HepG2 (cell line): ENCODE measurements around the gene ZNF582. TPM values are rescaled to one million over a fixed set of nuclear protein-coding genes. Genes with fewer than 3 reads are reported as not detected.

Experiments
- ELF3 ChIP-seq: IDR thresholded peaks from 2 replicates; pipeline ENCODE4 v1.6.1; 2016; ENCODE audit warnings: missing genetic modification reagents, missing compliant biosample characterization
- KLF12 ChIP-seq: sonication (generic); formaldehyde crosslinking; IDR thresholded peaks from 2 replicates; pipeline ENCODE4 v1.4.0; 2020; ENCODE audit warnings: missing genetic modification reagents, borderline replicate concordance
- NR3C1 ChIP-seq: sonication (generic); formaldehyde crosslinking; IDR thresholded peaks from 2 replicates; pipeline ENCODE4 v1.4.0; 2020; ENCODE audit warnings: missing genetic modification reagents
- PHF20 ChIP-seq: sonication (generic); formaldehyde crosslinking; IDR thresholded peaks from 2 replicates; pipeline ENCODE4 v1.5.0; 2020; ENCODE audit warnings: mild to moderate bottlenecking, missing genetic modification reagents
- SMAD3 ChIP-seq: sonication (generic); formaldehyde crosslinking; IDR thresholded peaks from 2 replicates; pipeline ENCODE4 v1.4.0; 2020; ENCODE audit warnings: missing genetic modification reagents
- SNAPC4 ChIP-seq: sonication (generic); formaldehyde crosslinking; IDR thresholded peaks from 2 replicates; pipeline ENCODE4 v1.4.0; 2020; ENCODE audit warnings: mild to moderate bottlenecking, missing genetic modification reagents
- SP140L ChIP-seq: sonication (generic); formaldehyde crosslinking; IDR thresholded peaks from 2 replicates; pipeline ENCODE4 v1.4.0; 2020; ENCODE audit warnings: missing genetic modification reagents, borderline replicate concordance
- TERF1 ChIP-seq: sonication (generic); formaldehyde crosslinking; IDR thresholded peaks from 2 replicates; pipeline ENCODE4 v1.8.0; 2022; ENCODE audit warnings: mild to moderate bottlenecking, missing genetic modification reagents, moderate library complexity
- TOPORS ChIP-seq: sonication (generic); formaldehyde crosslinking; IDR thresholded peaks from 2 replicates; pipeline ENCODE4 v1.8.0; 2023; ENCODE audit warnings: mild to moderate bottlenecking, missing genetic modification reagents
- XBP1 ChIP-seq: sonication (generic); formaldehyde crosslinking; IDR thresholded peaks from 2 replicates; pipeline ENCODE4 v1.5.0; 2020; ENCODE audit warnings: missing genetic modification reagents
- ZMAT3 ChIP-seq: sonication (generic); formaldehyde crosslinking; conservative IDR thresholded peaks from 2 replicates; pipeline ENCODE4 v1.7.0; 2021; ENCODE audit warnings: missing genetic modification reagents
- ZNF275 ChIP-seq: sonication (generic); formaldehyde crosslinking; IDR thresholded peaks from 2 replicates; pipeline ENCODE4 v1.8.0; 2022; ENCODE audit warnings: missing genetic modification reagents, mild to moderate bottlenecking, inconsistent platforms, borderline replicate concordance
- ZNF512B ChIP-seq: sonication (generic); formaldehyde crosslinking; IDR thresholded peaks from 2 replicates; pipeline ENCODE4 v1.5.1; 2020; ENCODE audit warnings: missing genetic modification reagents, mild to moderate bottlenecking, borderline replicate concordance
- ZNF737 ChIP-seq: sonication (generic); formaldehyde crosslinking; IDR thresholded peaks from 2 replicates; pipeline ENCODE4 v1.5.0; 2020; ENCODE audit warnings: missing genetic modification reagents, mild to moderate bottlenecking, borderline replicate concordance
- ZSCAN5A ChIP-seq: sonication (generic); formaldehyde crosslinking; IDR thresholded peaks from 2 replicates; pipeline ENCODE4 v1.8.0; 2022; ENCODE audit warnings: mild to moderate bottlenecking, missing genetic modification reagents, borderline replicate concordance
- polyA plus RNA-seq, 8 experiments: library from polyadenylated mRNA; depleted of rRNA in 3 of 8; stranded (reverse) in 7 of 8; unstranded in 1 of 8; fragments of >200 nt; fragmentation: Illumina TruSeq in 4 of 8; extraction: Trizol in 4 of 8; gene quantifications; 2 replicates each; pipeline versions ENCODE4 v1.2.1 to v1.2.3, GENCODE V29; 2011 to 2016; ENCODE audit warnings: low read depth in 4 of 8, missing spikeins in 1 of 8, mixed read lengths in 1 of 8; ENCODE audit not compliant: insufficient read depth in 1 of 8
- total RNA-seq, 5 experiments: library from RNA; depleted of rRNA; stranded (reverse); fragments of >200 nt; fragmentation: Illumina TruSeq; extraction: Trizol; gene quantifications; 2 replicates each; pipeline ENCODE4 v1.2.3, GENCODE V29; 2016; ENCODE audit warnings: low read depth in 1 of 5

Gene ZNF582
- total and polyA plus RNA-seq, 2 of the 13 experiments (the other 11 are each of a cell fraction or from before 2014, with no cell fraction given), result 0.83 to 1.6 TPM

GRCh38 chr19:56403764-56404704 is 10.7 kb upstream of the ZNF582 start, which contains the start of gene ZNF583 (continued):
- TF ChIP-seq ZNF512B (CRISPR knock-in tag), result no peak
- 0 out of 2 replicates have a peak, but pooled peaks have one; percentile 78 for TF ChIP-seq ZMAT3 (CRISPR knock-in tag)
- no peak for TF ChIP-seq SMAD3 (CRISPR knock-in tag)
- peak; percentile 71; the same call in 1 of the 2 replicates for TF ChIP-seq ZNF275 (CRISPR knock-in tag)
- no peak for TF ChIP-seq ZSCAN5A (CRISPR knock-in tag)
- no peak for TF ChIP-seq XBP1 (CRISPR knock-in tag)
- TF ChIP-seq TOPORS (CRISPR knock-in tag), result peak; percentile 41; the same call in 1 of the 2 replicates
- TF ChIP-seq ZNF737 (CRISPR knock-in tag), result no peak
- no peak for TF ChIP-seq SP140L (CRISPR knock-in tag)
- TF ChIP-seq KLF12 (CRISPR knock-in tag), result 0 out of 2 replicates have a peak, but pooled peaks have one; percentile 52
- no peak for TF ChIP-seq TERF1 (CRISPR knock-in tag)
- peak; percentile 76 for TF ChIP-seq PHF20 (CRISPR knock-in tag)
- TF ChIP-seq ELF3 (CRISPR knock-in tag), result 0 out of 2 replicates have a peak, but pooled peaks have one; percentile 20
- TF ChIP-seq NR3C1 (CRISPR knock-in tag), result no peak
- TF ChIP-seq SNAPC4 (CRISPR knock-in tag), result 0 out of 2 replicates have a peak, but pooled peaks have one; percentile 75
